Neural cell (in vitro differentiated cells): ENCODE measurements around the gene INO80.

Experiments
- EP300 ChIP-seq: fragments of 450-650 bp; conservative IDR thresholded peaks from 2 replicates; pipeline ENCODE4 v1.6.1; 2014; ENCODE audit warnings: antibody characterized with exemption, mild to moderate bottlenecking, moderate library complexity; ENCODE audit not compliant: poor library complexity, severe bottlenecking
- EZH2 ChIP-seq: fragments of 200-600, 300-800 bp; shearing (Covaris generic), sonication (generic); IDR thresholded peaks from 2 replicates; pipeline ENCODE4 v1.6.1; 2014; ENCODE audit warnings: antibody characterized with exemption, low read length, borderline replicate concordance, mild to moderate bottlenecking; ENCODE audit not compliant: insufficient read depth, poor library complexity, severe bottlenecking
- MXI1 ChIP-seq: fragments of 450-650 bp; conservative IDR thresholded peaks from 2 replicates; pipeline ENCODE4 v1.6.1; 2014; ENCODE audit warnings: antibody characterized with exemption, mild to moderate bottlenecking; ENCODE audit not compliant: poor library complexity, severe bottlenecking
- POLR2AphosphoS5 ChIP-seq: IDR thresholded peaks from 2 replicates; pipeline ENCODE4 v1.6.1; 2012
- RAD21 ChIP-seq: fragments of 450-650 bp; conservative IDR thresholded peaks from 2 replicates; pipeline ENCODE4 v1.6.1; 2014; ENCODE audit warnings: antibody characterized with exemption, mild to moderate bottlenecking, moderate library complexity
- SMC3 ChIP-seq: fragments of 450-650 bp; conservative IDR thresholded peaks from 2 replicates; pipeline ENCODE4 v1.6.1; 2014; ENCODE audit warnings: antibody characterized with exemption, mild to moderate bottlenecking, moderate library complexity; ENCODE audit not compliant: poor library complexity
- TAF1 ChIP-seq: IDR thresholded peaks from 2 replicates; pipeline ENCODE4 v1.6.1; 2012; ENCODE audit warnings: low read depth
- TF ChIP-seq, protein P1 (sequence below): fragments of 450-650 bp; IDR thresholded peaks from 2 replicates; pipeline ENCODE4 v1.5.1; 2014; ENCODE audit warnings: antibody characterized with exemption, mild to moderate bottlenecking, moderate library complexity; ENCODE audit not compliant: poor library complexity, severe bottlenecking
- TF ChIP-seq, protein P2 (sequence below): IDR thresholded peaks from 2 replicates; pipeline ENCODE4 v1.6.1; 2012; ENCODE audit warnings: borderline replicate concordance

DNA sequence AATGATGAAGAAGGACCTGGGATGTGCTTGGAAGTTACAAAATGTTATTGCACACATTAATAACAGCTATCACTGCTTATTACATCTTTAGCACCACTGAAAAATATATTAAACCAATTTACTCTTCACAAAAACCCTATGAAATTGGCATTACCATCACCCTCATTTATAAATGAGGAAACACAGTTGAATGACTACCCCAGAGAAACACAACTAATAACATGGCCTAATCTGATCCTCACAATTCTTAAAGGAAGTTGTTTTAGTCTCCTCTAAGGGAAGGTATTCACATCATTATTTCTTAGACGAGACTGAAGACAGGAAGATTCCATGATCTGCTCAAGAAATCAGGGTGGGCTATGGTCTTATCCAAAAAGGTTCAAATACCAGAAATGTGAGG, 35.9 kb downstream of the INO80 start:
- TF ChIP-seq EP300 (no peak), EZH2 (no peak), POLR2AphosphoS5 (no peak), TAF1 (no peak), MXI1 (no peak), SMC3 (no peak), RAD21 (no peak)
- TF ChIP-seq, protein P1, sequence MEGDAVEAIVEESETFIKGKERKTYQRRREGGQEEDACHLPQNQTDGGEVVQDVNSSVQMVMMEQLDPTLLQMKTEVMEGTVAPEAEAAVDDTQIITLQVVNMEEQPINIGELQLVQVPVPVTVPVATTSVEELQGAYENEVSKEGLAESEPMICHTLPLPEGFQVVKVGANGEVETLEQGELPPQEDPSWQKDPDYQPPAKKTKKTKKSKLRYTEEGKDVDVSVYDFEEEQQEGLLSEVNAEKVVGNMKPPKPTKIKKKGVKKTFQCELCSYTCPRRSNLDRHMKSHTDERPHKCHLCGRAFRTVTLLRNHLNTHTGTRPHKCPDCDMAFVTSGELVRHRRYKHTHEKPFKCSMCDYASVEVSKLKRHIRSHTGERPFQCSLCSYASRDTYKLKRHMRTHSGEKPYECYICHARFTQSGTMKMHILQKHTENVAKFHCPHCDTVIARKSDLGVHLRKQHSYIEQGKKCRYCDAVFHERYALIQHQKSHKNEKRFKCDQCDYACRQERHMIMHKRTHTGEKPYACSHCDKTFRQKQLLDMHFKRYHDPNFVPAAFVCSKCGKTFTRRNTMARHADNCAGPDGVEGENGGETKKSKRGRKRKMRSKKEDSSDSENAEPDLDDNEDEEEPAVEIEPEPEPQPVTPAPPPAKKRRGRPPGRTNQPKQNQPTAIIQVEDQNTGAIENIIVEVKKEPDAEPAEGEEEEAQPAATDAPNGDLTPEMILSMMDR, result no peak
- TF ChIP-seq, protein P2, sequence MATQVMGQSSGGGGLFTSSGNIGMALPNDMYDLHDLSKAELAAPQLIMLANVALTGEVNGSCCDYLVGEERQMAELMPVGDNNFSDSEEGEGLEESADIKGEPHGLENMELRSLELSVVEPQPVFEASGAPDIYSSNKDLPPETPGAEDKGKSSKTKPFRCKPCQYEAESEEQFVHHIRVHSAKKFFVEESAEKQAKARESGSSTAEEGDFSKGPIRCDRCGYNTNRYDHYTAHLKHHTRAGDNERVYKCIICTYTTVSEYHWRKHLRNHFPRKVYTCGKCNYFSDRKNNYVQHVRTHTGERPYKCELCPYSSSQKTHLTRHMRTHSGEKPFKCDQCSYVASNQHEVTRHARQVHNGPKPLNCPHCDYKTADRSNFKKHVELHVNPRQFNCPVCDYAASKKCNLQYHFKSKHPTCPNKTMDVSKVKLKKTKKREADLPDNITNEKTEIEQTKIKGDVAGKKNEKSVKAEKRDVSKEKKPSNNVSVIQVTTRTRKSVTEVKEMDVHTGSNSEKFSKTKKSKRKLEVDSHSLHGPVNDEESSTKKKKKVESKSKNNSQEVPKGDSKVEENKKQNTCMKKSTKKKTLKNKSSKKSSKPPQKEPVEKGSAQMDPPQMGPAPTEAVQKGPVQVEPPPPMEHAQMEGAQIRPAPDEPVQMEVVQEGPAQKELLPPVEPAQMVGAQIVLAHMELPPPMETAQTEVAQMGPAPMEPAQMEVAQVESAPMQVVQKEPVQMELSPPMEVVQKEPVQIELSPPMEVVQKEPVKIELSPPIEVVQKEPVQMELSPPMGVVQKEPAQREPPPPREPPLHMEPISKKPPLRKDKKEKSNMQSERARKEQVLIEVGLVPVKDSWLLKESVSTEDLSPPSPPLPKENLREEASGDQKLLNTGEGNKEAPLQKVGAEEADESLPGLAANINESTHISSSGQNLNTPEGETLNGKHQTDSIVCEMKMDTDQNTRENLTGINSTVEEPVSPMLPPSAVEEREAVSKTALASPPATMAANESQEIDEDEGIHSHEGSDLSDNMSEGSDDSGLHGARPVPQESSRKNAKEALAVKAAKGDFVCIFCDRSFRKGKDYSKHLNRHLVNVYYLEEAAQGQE, result no peak
